Bronchial epithelial cell (primary cell): ENCODE measurements around the gene DAPK2. TPM values are rescaled to one million over a fixed set of nuclear protein-coding genes. Genes with fewer than 3 reads are reported as not detected.
A peak's percentile ranks its signal among the peaks of the same experiment; 100 is the strongest.

Experiments
- DNase-seq: peaks from one replicate; pipeline ENCODE4 v3.0.0-alpha.2; 2010; ENCODE audit warnings: low read depth
- FAIRE-seq: peaks from 2 replicates; lab custom pipeline; 2011; peaks lifted over from hg19 to GRCh38; lab: Jason Lieb, UNC
- H3K27me3 ChIP-seq: 2 replicates; pipeline ENCODE4 v1.5.1; 2011; ENCODE audit warnings: low read length; ENCODE audit not compliant: control insufficient read depth, insufficient read depth
- H3K36me3 ChIP-seq: 2 replicates; pipeline ENCODE4 v1.5.1; 2011; ENCODE audit warnings: low read length; ENCODE audit not compliant: control insufficient read depth, insufficient read depth
- H3K4me3 ChIP-seq: 2 replicates; pipeline ENCODE4 v1.5.1; 2011; ENCODE audit warnings: mild to moderate bottlenecking, low read depth, low read length, control low read depth
- CTCF ChIP-seq: IDR thresholded peaks from 2 replicates; pipeline ENCODE4 v1.5.1; 2011; ENCODE audit warnings: mild to moderate bottlenecking, moderate library complexity, low read length, control low read depth, inconsistent platforms; ENCODE audit not compliant: insufficient read depth, severe bottlenecking
- total RNA-seq: library from RNA; depleted of rRNA; stranded (reverse); fragments of >200 nt; gene quantifications from 2 replicates; pipeline ENCODE4 v1.2.1, GENCODE V29; 2014

DAPK2 gene
- total RNA-seq, 1 donor from 2014 or later = 0.53 TPM

DNA sequence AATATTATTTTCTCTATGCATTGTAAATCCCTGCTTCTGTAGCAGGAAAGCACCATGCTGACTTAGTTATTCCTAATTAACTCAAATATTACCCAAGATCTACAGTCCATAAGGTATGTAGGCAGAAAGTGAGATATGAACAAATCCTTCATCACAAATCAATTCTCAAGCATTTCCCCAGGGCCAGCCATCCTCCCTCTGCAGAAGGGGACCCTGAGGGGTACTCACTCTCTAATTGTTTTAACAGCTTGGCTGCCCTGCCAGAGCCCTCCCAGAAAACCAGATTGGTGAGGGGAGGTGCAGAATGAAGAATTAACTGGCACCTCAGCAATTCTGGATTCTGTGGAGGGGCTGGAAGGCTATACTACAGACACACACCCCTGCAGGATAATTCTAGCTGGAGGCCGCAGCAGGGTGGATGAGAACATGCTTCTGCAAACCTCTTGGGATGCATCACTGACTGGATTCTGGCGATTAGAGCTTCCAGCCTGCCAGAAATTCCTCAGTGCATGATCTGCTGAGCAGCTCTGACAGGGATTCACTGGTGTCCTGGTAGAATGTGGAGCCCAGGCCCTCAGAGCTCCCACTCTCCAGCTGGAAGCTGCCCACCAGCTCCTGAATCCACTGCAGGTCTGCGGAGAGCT, 123.9 kb downstream of the DAPK2 start:
- DNase-seq (no peak), FAIRE-seq (no peak)
- no peak for TF ChIP-seq CTCF
- Histone ChIP-seq H3K4me3 (no peak overlapping the region), H3K27me3 (no peaks in the 10 kb centered on the region), H3K36me3 (no peaks in the 10 kb centered on the region)

DNA sequence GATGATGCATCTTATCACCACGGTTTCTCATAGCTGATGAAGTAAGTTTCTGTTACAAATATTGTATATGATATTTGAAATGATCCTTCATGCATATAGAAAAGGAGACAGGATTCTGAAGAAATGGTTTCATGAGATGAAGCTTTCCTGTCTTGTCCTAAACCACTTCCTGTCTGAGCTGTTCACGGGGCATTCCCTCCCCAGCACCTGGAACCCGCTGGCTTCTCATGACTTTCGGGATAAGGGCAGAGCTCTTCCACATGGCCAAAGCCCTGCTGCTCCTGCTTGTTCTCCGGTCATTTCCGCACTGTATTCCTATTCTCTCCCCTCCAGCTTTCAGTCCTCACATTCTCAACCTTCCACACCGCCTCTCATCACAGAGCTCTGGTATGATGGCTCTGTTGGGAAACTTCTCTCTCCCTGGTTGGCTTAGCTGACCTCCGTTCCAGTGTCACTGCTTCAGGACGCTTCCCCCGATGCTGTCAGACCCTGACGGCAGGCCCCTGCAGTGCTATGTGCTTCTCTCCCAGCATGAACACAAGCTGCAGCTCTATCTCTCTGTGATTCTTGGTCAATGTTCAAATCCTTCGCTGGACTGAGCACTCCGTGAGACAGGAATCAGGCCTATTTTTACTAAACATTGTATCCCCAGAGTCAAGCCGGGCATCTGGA, 125.6 kb downstream of the DAPK2 start:
- no peak for DNase-seq
- H3K36me3 ChIP-seq = no peaks in the 10 kb centered on the region
- TF ChIP-seq CTCF = no peak
- H3K4me3 ChIP-seq = no peak overlapping the region
- no peak for FAIRE-seq
- H3K27me3 ChIP-seq = no peaks in the 10 kb centered on the region

DNA sequence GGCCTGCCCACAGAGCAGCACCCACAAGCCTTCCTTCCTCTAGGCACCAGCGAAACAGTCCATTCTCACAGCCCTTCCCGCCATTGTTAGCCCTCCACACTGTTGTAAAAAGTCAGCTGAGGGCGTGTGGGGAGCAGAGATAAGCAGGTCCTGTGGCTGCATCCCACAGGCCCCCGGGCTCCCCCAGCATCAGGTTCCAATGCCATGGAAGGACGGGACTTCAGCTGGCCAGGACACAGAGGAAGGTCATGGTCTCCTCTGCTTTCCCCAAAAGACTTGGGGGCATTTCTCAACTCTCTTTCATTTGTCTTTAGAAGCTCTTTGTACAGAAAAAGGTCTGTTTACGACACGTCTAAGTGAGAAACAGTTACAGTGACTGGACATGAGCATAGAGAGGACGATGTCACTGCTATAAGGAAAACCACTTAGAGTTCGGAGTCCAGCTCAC, 127.4 kb downstream of the DAPK2 start:
- DNase-seq (no peak), FAIRE-seq (no peak)
- no peak for TF ChIP-seq CTCF
- Histone ChIP-seq H3K36me3 (no peaks in the 10 kb centered on the region), H3K4me3 (no peak overlapping the region), H3K27me3 (no peaks in the 10 kb centered on the region)

GRCh38 chr15:63918317-63918672, 128.0 kb downstream of the DAPK2 start:
- TF ChIP-seq CTCF = no peak
- Histone ChIP-seq H3K36me3 (no peaks in the 10 kb centered on the region), H3K27me3 (no peaks in the 10 kb centered on the region), H3K4me3 (no peak overlapping the region)
- FAIRE-seq (no peak), DNase-seq (peak; percentile 48)

GRCh38 chr15:63917588-63918316, 128.5 kb downstream of the DAPK2 start:
- DNase-seq = no peak
- no peak for FAIRE-seq
- Histone ChIP-seq H3K36me3 (no peaks in the 10 kb centered on the region), H3K4me3 (no peak overlapping the region), H3K27me3 (no peaks in the 10 kb centered on the region)
- TF ChIP-seq CTCF = no peak
